MM.1S (cell line): ENCODE measurements around the gene SCUBE1.

Experiments
- CTCF ChIP-seq: fragments of 300-600 bp; sonication (generic); IDR thresholded peaks from 2 replicates; pipeline ENCODE4 v1.5.1; 2016; ENCODE audit warnings: antibody characterized with exemption, low read length, mixed read lengths
- EZH2 ChIP-seq: fragments of 300-600 bp; sonication (generic); optimal IDR thresholded peaks from 2 replicates; pipeline ENCODE3; 2017; ENCODE audit warnings: low read depth, mild to moderate bottlenecking, antibody characterized with exemption, low read length, mixed read lengths

DNA sequence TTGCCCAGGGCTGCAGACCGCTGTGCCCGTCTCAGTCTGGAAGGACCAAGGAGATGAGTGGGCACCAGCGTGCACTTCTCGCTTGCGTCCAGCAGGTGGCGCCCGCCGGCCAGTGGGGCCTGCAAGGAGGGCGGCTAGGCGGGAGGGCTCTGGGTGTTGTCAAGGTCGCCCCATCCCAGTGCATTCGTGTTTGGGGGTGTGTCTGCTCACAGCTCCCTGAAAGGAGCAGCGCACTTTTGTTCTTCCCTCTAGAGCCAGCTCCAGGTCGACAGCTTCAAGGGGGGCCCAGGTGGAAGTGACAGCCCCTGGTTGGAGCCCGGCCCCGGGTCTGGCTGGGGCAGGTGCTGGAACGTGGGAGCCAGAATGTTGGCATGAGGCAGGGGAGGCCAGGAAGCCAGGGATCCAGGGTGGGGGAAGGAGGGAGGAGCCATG, 45.3 kb upstream of the SCUBE1 start:
- TF ChIP-seq CTCF (peak; percentile 97), EZH2 (no peak)
